ENCODE results near the gene SNCAIP.

The SNCAIP gene

GRCh38 chr5:122400938-122401337 is 88.9 kb downstream of the SNCAIP start:
- DNase-seq (ENCODE audit: low read depth), result no peak

- no peak for DNase-seq (ENCODE audit: low read depth)
Measured at GRCh38 chr5:122401976-122402725, 90.1 kb downstream of the SNCAIP start.

DNA sequence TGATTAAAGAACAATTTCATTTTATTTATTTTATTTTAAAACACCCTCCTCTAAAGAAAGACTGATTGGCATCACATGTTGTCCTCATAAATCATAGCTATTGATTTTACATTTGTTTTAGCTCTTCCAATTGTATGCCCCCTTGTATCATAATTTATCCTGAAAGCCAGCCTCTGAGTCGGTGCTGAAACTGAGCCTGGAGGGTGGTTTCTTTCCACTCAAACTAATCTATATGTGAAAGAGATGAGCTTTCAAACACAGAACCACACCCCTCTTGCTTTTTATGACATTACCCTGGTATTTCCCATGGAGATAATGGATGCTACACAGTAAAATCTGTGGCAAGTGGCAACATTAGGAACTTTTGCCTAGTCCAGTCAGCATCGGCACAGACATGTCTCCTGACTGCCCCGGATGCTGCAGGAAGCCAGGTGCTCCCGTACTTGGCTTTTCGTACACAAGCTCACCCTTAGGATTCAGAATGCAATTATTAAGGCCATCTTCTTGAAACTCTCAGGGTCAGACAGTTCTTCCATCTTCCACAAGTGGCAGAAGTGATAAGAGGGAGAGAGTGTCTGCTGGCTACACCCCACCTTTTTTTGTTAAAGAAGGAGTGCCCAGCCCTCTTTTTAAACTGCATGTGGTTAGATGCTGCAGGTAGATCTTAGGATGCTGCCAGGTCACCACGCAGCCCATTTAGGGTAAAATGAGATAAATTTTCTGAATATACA is 91.1 kb downstream of the SNCAIP start:
- DNase-seq (ENCODE audit: low read depth), result no peak

DNA sequence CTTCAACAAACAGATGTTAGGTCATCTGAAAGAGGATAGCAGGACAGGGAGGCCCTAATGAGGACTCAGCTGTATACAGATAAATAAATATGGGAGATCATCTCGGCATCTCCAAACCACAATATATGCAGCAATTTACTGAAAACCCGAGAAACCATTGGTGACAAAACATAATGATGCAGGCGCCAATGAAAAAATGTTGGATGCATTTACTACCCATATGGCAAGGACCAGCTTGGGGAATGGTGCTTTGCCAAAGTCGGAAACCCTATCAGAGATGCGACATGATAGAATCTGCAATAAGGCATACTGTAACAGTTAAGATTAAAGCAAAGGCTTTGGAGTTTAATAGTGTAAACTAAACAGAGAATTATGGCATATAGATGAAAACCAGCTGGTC is 92.0 kb downstream of the SNCAIP start:
- no peak for DNase-seq (ENCODE audit: low read depth)

GRCh38 chr5:122404653-122405362 is 92.8 kb downstream of the SNCAIP start:
- no peak for DNase-seq (ENCODE audit: low read depth)

GRCh38 chr5:122405751-122406150 is 93.7 kb downstream of the SNCAIP start:
- DNase-seq (ENCODE audit: low read depth), result no peak

DNA sequence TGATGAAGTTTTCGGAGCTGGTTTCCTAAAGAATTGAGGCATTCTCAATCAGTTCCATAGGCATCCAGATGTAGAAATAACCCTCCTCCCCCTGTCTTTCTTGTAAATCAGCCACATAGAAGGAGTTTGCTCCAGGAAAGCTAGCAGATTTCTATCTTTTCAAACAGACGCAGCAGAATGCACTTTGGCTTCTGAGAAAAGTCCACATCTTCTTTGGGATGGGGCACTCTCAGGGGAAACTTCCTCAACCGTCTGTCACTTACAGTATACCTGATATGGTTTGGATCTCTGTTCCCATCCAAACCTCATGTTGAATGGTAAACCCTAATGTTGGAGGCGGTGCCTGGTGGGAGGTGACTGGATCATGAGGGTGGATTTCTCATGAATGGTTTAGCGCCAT is 94.1 kb downstream of the SNCAIP start:
- no peak for DNase-seq (ENCODE audit: low read depth)

- DNase-seq (ENCODE audit: low read depth), result no peak
Measured at GRCh38 chr5:122408592-122409224, 96.7 kb downstream of the SNCAIP start.

DNA sequence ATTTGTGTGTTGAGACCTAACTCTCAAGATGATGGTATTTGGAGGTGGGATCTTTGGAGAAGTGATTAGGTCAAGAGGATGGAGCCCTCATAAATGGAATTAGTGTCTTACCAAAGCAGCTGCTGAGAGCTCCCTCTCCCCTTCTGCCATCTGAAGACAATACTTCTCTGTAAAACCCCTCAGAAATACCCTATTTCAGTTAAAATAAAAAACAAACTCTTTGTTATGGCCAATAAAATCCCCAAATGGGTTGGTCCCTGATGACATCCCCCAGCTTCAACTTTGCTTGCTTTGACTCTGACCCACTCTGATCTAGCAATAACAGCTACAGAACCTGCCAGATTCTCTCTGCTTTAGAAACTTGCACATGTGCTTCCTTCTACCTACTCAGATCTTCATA is 100.9 kb downstream of the SNCAIP start:
- DNase-seq (ENCODE audit: low read depth), result no peak

DNA sequence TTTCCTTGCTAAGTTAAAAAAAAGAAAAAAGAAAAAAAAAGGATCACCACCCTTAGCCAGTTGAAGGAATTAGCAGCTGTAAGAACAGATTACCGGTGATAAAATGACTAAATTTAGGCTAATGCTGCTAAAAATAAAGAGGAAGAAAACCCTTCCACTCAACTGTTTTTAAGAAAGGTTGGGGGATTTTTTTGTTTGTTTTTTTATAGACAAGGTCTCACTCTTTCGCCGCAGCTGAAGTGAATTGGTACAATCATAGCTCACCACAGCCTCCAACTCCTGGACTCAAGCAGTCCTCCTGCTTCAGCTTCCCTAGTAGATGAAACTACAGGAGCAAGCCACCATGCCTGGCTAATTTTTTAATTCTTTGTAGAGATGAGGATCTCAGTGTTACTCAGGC is 101.7 kb downstream of the SNCAIP start:
- DNase-seq (ENCODE audit: low read depth), result no peak

GRCh38 chr5:122415030-122415800 is 103.2 kb downstream of the SNCAIP start:
- no peak for DNase-seq (ENCODE audit: low read depth)

- no peak for DNase-seq (ENCODE audit: low read depth)
Measured at GRCh38 chr5:122415801-122416120, 103.7 kb downstream of the SNCAIP start.

DNA sequence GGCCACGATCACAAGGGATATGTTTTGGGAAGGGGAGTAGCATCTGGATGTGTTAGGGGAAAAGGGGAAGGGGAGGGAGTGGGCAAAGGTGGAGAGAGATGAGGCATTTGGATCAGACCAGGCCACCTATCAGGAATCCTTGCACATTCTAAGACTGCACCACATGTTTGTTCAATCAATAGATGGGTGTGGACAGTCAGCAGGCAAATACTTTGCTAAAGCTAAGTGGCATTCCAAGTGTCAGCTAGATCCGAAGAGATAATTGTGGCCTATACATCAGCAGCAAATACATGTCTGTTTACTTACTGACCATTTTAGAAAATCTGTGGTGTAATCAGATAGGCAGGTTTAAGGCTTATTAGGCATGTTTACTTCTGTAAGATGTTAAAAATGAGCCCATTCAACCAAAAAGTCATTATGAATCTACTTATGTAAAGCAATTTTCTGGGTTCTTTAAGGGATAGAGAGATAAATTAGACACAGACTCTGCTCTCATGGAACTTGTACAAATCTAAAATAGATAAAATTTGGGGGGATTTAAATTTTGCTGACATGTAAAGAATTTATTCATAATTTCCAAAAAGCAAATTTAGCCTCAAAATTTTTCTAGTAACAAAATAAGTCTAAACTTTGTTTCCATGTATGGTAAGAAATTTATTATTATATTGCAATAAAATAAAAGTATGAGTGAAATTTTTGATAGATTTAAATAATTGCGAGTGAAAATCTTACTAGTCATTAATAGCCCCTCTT is 107.3 kb downstream of the SNCAIP start:
- DNase-seq (ENCODE audit: low read depth), result no peak

GRCh38 chr5:122420091-122420490 is 108.1 kb downstream of the SNCAIP start:
- DNase-seq (ENCODE audit: low read depth), result no peak

- DNase-seq (ENCODE audit: low read depth), result no peak
Measured at GRCh38 chr5:122420537-122421236, 108.7 kb downstream of the SNCAIP start.

GRCh38 chr5:122421374-122422079 is 109.5 kb downstream of the SNCAIP start:
- no peak for DNase-seq (ENCODE audit: low read depth)

DNA sequence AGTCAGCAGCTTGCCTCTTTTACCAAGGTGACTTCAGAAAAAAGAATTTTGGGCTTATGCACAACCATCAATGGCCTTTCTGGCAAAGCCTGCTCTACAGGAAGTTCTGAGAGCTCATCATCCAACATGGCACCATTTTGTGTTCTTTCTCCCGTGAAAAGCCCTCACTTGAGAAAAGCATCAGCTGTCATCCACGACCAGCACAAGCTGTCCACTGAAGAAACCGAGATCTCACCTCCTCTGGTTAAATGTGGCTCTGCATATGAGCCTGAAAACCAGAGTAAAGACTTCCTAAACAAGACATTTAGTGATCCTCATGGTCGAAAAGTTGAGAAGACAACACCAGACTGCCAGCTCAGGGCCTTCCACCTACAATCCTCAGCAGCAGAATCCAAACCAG is 111.2 kb downstream of the SNCAIP start:
- no peak for DNase-seq (ENCODE audit: low read depth)

DNA sequence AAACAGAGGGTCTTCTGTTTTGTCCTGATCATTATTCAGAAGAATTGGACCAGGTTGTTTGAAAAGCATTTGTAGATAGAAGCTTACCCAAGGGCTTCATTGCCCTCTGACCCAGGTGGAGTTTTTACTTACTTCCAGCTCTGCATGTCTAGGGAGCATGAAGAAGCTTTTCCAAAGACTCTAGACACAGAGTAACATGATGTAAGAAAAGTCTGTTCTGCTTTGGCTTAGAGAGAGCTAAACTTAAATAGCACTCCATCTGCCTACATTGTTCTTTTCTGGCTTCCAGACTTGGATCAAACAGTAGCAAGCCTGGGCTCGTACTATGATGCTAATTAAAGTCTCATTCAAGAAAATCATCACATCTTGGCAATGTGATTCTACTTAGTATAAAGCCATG is 112.1 kb downstream of the SNCAIP start:
- no peak for DNase-seq (ENCODE audit: low read depth)

DNA sequence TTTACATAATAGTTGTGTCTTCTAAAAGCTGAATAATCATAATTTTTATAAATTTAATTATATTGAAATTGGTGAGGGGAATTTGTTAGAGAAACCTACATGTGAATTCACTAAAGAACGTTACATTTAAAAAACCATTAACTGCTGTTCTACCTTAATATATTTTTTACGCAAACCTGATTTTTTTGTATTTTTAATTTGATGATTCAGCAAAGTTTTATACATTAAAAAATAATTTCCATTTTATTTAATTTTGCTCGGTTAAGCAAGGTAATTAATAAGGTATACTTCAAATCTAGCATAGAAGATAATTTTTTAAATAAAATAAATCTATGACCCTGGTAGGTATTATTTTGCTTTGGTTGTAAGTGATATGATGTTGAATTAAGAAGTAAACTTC is 114.3 kb downstream of the SNCAIP start:
- no peak for DNase-seq (ENCODE audit: low read depth)

GRCh38 chr5:122427621-122428020 is 115.6 kb downstream of the SNCAIP start:
- DNase-seq (ENCODE audit: low read depth), result no peak
